T-helper 1 cell treated with Interleukin-12 subunit alpha and Interleukin-12 subunit beta and Interleukin-4 antibody, amounts not matched to agents 30 μg/mL and 1 μg/mL, for 36 hours (primary cell): Measurements from ENCODE around the gene ANKRD42.
"Not testable (repeated sequence)": the region's sequence is repeated elsewhere in the genome, so short reads cannot be mapped to it uniquely, and the experiment has no call there.

ENCODE experiments used
- H3K27ac Mint-ChIP-seq: one replicate; pipeline ENCODE4 v1.8.0; 2021; ENCODE audit warnings: mild to moderate bottlenecking, mixed read lengths
- H3K27me3 Mint-ChIP-seq: one replicate; pipeline ENCODE4 v1.8.0; 2021; ENCODE audit warnings: low read depth, mixed read lengths
- H3K36me3 Mint-ChIP-seq: one replicate; pipeline ENCODE4 v1.8.0; 2021; ENCODE audit warnings: low read depth, mixed read lengths
- H3K4me1 Mint-ChIP-seq: one replicate; pipeline ENCODE4 v1.8.0; 2021; ENCODE audit warnings: low read depth, mixed read lengths
- H3K4me3 Mint-ChIP-seq: one replicate; pipeline ENCODE4 v1.8.0; 2021; ENCODE audit warnings: mild to moderate bottlenecking, moderate library complexity, mixed read lengths
- H3K9me3 Mint-ChIP-seq: one replicate; pipeline ENCODE4 v1.8.0; 2021; ENCODE audit warnings: mixed read lengths

The ANKRD42 gene

GRCh38 chr11:83241291-83241946 lies 47.9 kb downstream of the ANKRD42 start:
- no peak overlapping the region for H3K27ac Mint-ChIP-seq
- H3K9me3 Mint-ChIP-seq: no peaks in the 10 kb centered on the region
- no peak overlapping the region for H3K4me3 Mint-ChIP-seq
- H3K36me3 Mint-ChIP-seq: no peaks in the 10 kb centered on the region
- H3K27me3 Mint-ChIP-seq: peaks cover 3% of the 10 kb centered on the region
- H3K4me1 Mint-ChIP-seq: peaks cover 2% of the 10 kb centered on the region

DNA sequence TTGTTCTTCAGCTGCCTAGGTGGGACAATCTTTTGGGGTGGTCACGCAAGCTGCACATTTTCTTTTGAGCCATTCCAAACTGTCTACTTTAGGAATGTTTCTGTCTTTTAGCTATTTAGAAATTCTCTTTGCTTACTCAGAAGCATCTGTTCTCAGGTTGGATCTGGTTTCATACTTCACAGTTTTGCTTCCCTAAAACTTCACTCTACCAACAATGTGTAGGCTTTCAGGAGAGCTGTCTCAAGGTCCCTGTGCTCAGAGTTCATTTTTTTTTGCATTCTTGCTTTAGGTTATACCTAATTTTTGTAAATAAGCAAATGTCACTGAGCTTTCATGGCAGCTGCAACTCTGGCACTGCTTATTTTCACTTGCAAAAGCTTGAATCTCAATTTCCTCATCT lies 55.9 kb downstream of the ANKRD42 start:
- H3K4me3 Mint-ChIP-seq: no peak overlapping the region
- H3K27ac Mint-ChIP-seq: no peak overlapping the region
- H3K4me1 Mint-ChIP-seq: peaks cover 7% of the 10 kb centered on the region
- no peaks in the 10 kb centered on the region for H3K27me3 Mint-ChIP-seq
- H3K36me3 Mint-ChIP-seq: no peaks in the 10 kb centered on the region
- no peaks in the 10 kb centered on the region for H3K9me3 Mint-ChIP-seq

DNA sequence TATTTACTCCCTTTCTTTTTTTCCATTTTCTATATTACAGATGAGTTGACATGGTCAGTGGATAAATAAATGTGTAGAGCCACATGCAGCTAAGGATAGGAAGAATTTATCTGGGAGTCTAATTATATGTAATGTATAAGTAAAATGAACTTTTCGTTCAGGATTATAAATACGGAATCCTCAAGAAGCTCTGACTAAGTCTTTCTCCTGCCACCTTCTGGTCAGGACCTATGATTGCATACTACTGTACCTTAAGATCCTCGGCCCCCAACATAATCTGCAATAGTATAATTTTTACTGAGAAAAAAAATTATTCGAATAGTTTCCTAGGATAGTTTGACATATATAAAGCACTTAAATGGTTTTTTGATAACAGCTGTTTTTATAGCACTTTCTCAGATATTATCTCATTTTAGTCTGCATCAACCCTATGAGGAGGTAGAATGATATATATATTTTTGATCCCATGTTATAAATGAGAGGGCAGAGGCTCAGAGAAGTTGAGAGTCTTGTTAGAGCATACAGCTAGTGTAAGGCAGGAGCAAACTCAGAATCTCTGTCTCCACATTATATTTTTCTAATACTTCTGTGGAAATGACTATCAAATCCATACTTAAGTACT lies 56.6 kb downstream of the ANKRD42 start:
- Mint-ChIP-seq H3K9me3 (no peaks in the 10 kb centered on the region), H3K27ac (no peak overlapping the region), H3K27me3 (no peaks in the 10 kb centered on the region)

GRCh38 chr11:83252266-83252665 lies 58.8 kb downstream of the ANKRD42 start:
- Mint-ChIP-seq H3K4me3 (no peak overlapping the region), H3K27me3 (no peaks in the 10 kb centered on the region), H3K27ac (no peak overlapping the region), H3K36me3 (no peaks in the 10 kb centered on the region), H3K9me3 (no peaks in the 10 kb centered on the region), H3K4me1 (peaks cover 5% of the 10 kb centered on the region)

More for the DNA sequence above, 56.6 kb downstream of the ANKRD42 start:
- Mint-ChIP-seq H3K36me3 (no peaks in the 10 kb centered on the region), H3K4me3 (no peak overlapping the region), H3K4me1 (peaks cover 7% of the 10 kb centered on the region)

- Mint-ChIP-seq H3K36me3 (peaks cover 5% of the 10 kb centered on the region), H3K4me3 (no peak overlapping the region), H3K9me3 (no peaks in the 10 kb centered on the region), H3K27ac (no peak overlapping the region), H3K27me3 (no peaks in the 10 kb centered on the region), H3K4me1 (peaks cover 5% of the 10 kb centered on the region)
Observed at GRCh38 chr11:83252941-83253340, 59.4 kb downstream of the ANKRD42 start.

DNA sequence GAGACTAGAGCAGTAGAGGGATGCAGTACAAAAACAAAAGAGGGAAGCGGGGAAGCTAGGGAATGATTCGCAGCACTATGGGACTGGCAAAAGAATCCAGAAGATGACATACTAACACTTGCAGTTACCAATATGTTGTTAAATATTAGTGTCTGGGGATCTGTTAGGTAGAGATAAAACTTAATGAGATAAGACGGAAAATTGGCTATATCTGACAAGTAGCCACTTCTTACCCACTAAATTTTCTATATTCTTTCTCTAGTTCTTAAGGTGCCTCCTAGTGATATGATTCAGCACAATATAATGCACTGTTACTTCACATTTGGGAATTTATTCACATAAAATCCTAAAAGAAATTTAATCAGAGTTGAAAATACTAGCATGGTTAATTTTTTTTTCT lies 61.9 kb downstream of the ANKRD42 start:
- H3K27ac Mint-ChIP-seq: no peak overlapping the region
- no peaks in the 10 kb centered on the region for H3K4me1 Mint-ChIP-seq
- H3K4me3 Mint-ChIP-seq: no peak overlapping the region
- no peaks in the 10 kb centered on the region for H3K27me3 Mint-ChIP-seq
- peaks cover 7% of the 10 kb centered on the region for H3K36me3 Mint-ChIP-seq
- no peaks in the 10 kb centered on the region for H3K9me3 Mint-ChIP-seq

DNA sequence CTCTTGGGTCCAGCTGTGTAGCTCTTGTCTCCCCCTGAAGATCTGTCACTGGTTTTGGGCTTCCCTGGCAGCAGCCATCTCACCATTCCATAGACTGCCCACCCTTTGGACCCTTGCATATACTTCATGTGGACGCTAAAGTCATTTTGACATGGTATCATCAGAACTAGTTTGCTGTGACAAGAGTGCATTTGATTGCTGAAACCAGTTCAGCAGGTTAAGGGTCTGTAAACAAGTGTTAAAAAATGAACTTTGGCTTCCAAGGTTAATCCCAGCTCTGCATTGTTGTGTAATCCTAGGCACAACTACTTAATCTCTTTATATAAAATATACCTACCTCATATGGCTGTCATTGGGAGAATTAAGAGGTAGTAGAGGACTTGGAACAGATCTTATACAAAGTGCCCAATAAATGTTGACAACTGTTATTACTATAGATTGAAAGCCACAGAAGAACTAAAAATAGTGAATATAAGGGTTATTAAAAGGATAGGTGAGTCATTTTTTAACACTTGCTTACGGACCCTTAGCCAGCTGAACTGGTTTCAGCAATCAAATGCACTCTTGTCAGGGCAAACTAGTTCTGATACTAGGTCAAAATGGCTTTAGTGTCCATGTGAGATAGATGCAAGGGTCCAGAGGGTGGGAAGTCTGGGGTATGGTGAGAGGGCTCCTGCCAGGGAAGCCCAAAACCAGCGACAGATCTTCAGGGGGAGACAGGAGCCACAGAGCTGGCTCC lies 63.3 kb downstream of the ANKRD42 start:
- Mint-ChIP-seq H3K27me3 (no peaks in the 10 kb centered on the region), H3K9me3 (no peaks in the 10 kb centered on the region), H3K4me1 (no peaks in the 10 kb centered on the region), H3K27ac (no peak overlapping the region), H3K4me3 (no peak overlapping the region), H3K36me3 (peaks cover 10% of the 10 kb centered on the region)

GRCh38 chr11:83257761-83258168 lies 64.3 kb downstream of the ANKRD42 start:
- Mint-ChIP-seq H3K27ac (no peak overlapping the region), H3K9me3 (no peaks in the 10 kb centered on the region), H3K27me3 (no peaks in the 10 kb centered on the region), H3K4me1 (no peaks in the 10 kb centered on the region), H3K36me3 (peaks cover 10% of the 10 kb centered on the region), H3K4me3 (no peak overlapping the region)

GRCh38 chr11:83259559-83259958 lies 66.0 kb downstream of the ANKRD42 start:
- H3K4me3 Mint-ChIP-seq: no peak overlapping the region
- no peak overlapping the region for H3K27ac Mint-ChIP-seq
- peaks cover 22% of the 10 kb centered on the region for H3K36me3 Mint-ChIP-seq
- H3K9me3 Mint-ChIP-seq: no peaks in the 10 kb centered on the region
- no peaks in the 10 kb centered on the region for H3K27me3 Mint-ChIP-seq
- no peaks in the 10 kb centered on the region for H3K4me1 Mint-ChIP-seq

DNA sequence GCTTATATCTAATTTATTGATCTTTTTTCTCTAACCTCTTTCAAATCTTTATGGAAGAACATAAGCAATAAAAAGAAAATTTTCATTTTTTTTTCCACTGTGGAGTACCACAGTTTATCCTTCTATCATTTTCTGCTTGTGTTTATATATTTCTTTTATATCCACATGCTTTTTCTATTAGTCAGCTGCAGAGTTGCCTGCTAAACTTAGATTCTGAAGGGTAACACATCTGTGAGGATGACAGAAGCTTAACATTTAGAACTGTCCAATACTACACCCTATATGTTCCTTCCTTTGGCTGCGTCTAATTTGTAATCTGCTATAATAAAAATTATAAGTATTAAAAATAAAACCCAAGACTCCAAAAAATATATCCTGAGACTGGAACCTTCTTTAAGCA lies 71.8 kb downstream of the ANKRD42 start:
- no peaks in the 10 kb centered on the region for H3K27me3 Mint-ChIP-seq
- no peaks in the 10 kb centered on the region for H3K9me3 Mint-ChIP-seq
- no peaks in the 10 kb centered on the region for H3K4me1 Mint-ChIP-seq
- no peak overlapping the region for H3K4me3 Mint-ChIP-seq
- no peak overlapping the region for H3K27ac Mint-ChIP-seq
- peaks cover 45% of the 10 kb centered on the region for H3K36me3 Mint-ChIP-seq

- H3K36me3 Mint-ChIP-seq: peaks cover 59% of the 10 kb centered on the region
- not testable (repeated sequence) for H3K4me3 Mint-ChIP-seq, H3K27me3 Mint-ChIP-seq, H3K27ac Mint-ChIP-seq, H3K9me3 Mint-ChIP-seq, H3K4me1 Mint-ChIP-seq
Observed at GRCh38 chr11:83269080-83269479, 75.6 kb downstream of the ANKRD42 start.

DNA sequence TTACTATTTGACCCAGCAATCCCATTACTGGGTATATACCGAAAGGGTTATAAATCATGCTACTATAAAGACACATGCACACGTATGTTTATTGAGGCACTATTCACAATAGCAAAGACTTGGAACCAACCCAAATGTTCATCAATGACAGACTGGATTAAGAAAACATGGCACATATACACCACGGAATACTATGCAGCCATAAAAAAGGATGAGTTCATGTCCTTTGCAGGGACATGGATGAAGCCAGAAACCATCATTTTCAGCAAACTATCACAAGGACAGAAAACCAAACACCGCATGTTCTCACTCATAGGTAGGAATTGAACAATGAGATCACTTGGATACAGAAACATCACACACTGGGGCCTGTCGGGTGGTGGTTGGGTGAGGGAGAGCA lies 78.2 kb downstream of the ANKRD42 start:
- H3K4me3 Mint-ChIP-seq, H3K27ac Mint-ChIP-seq, H3K27me3 Mint-ChIP-seq, H3K9me3 Mint-ChIP-seq, H3K4me1 Mint-ChIP-seq: not testable (repeated sequence)
- peaks cover 56% of the 10 kb centered on the region for H3K36me3 Mint-ChIP-seq

DNA sequence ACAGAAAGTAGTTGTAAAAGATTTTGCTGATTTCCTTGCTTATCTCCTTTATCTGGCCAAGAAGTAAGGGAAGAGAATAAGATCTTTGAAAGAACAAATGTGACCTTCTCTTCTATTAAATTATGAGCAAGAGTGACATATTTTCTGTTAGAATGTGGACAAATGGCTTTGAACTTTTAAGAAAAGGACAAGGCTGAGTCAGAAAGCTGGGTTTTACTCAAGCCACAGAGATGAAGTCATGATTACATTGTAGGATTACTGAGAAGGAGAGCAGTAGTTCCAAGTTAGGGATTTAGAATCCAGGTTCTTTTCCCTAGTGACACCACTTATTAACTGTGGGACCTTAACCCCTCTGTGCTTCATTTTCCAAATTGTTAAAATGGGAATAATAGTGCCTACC lies 79.1 kb downstream of the ANKRD42 start:
- Mint-ChIP-seq H3K36me3 (peaks cover 53% of the 10 kb centered on the region), H3K9me3 (no peaks in the 10 kb centered on the region), H3K4me3 (no peak overlapping the region), H3K4me1 (peaks cover 3% of the 10 kb centered on the region), H3K27me3 (no peaks in the 10 kb centered on the region), H3K27ac (no peak overlapping the region)

DNA sequence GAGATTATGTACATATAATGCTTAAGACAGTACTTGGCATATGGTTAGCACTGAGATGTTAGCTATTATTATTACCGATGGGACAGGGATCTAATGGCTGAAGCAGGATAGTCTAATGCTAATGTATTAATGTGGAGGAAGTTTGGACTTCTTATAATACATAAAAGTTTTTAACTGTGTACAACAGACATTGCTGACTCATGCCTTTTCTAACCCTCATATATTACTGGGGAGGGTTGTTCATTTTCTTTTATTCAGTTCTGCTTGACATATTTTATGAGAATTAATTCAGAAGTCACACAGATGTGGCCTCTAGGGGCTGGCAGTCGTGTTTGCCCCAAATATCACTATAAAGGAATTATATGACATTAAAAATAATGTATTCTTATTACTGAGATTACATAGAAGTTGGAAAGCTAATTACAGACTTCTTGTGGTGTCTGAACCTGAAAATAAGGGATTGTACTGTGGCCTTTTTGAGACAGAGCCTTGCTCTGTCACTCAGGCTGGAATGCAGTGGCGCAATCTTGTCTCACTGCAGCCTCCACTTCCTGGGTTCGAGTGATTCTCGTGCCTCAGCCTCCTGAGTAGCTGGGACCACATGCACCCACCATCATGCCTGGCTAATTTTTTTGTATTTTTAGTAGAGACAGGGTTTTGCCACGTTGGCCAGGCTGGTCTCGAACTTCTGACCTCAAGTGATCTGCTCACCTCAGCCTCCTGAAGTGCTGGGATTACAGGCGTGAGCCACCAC lies 82.6 kb downstream of the ANKRD42 start:
- H3K4me3 Mint-ChIP-seq: no peak overlapping the region
- no peaks in the 10 kb centered on the region for H3K27me3 Mint-ChIP-seq
- peaks cover 37% of the 10 kb centered on the region for H3K36me3 Mint-ChIP-seq
- H3K4me1 Mint-ChIP-seq: peaks cover 3% of the 10 kb centered on the region
- no peak overlapping the region for H3K27ac Mint-ChIP-seq
- H3K9me3 Mint-ChIP-seq: no peaks in the 10 kb centered on the region
